Panc1 (cell line): Measurements from ENCODE around the gene CRYGN. TPM values are rescaled to one million over a fixed set of nuclear protein-coding genes. Genes with fewer than 3 reads are reported as not detected.

Source experiments
- ATAC-seq: fragments of 200-7000 bp; cut with Tn5 transposase; 2 replicates; pipeline ENCODE4 v1.9.1; 2020; ENCODE audit warnings: mild to moderate bottlenecking, moderate library complexity
- BruUV-seq: library from RNA; stranded (reverse); fragments of 400-500 nt; replicated peaks from 2 replicates; lab custom pipeline; 2021; lab: Mats Ljungman, UMichigan
- CTCF ChIA-PET: fragments of 300-600 bp; sonication (Branson Sonifier 250); formaldehyde crosslinking; loops from one replicate; lab custom pipeline; 2022; ENCODE audit warnings: antibody characterized with exemption; lab: Charles Lee
- POLR2A ChIA-PET: fragments of 300-600 bp; sonication (Branson Sonifier 250); formaldehyde crosslinking; loops from one replicate; lab custom pipeline; 2022; ENCODE audit warnings: antibody characterized with exemption; lab: Charles Lee
- DNase-seq: peaks from one replicate; pipeline ENCODE4 v3.0.0-alpha.2; 2010; ENCODE audit warnings: low read depth, low spot score
- H3K27ac ChIP-seq: 2 replicates; pipeline ENCODE4 v1.5.1; 2011; ENCODE audit warnings: mild to moderate bottlenecking, low read length, inconsistent platforms
- H3K27me3 ChIP-seq: fragments of 200-500 bp; sonication (Bioruptor generic); 2 replicates; pipeline ENCODE4 v1.6.0; 2014; ENCODE audit warnings: low read length, inconsistent platforms; ENCODE audit not compliant: control insufficient read depth, insufficient read depth
- H3K36me3 ChIP-seq: fragments of 200-500 bp; sonication (Bioruptor generic); 2 replicates; pipeline ENCODE4 v1.5.1; 2014; ENCODE audit warnings: inconsistent platforms, mild to moderate bottlenecking, low read length, moderate library complexity; ENCODE audit not compliant: control insufficient read depth, insufficient read depth
- H3K4me1 ChIP-seq: 2 replicates; pipeline ENCODE4 v1.5.1; 2011; ENCODE audit warnings: inconsistent platforms, mild to moderate bottlenecking, low read length, moderate library complexity; ENCODE audit not compliant: control insufficient read depth, insufficient read depth
- H3K4me3 ChIP-seq, 2 experiments: 2 replicates each; pipeline ENCODE4 v1.5.1; 2011 to 2012; ENCODE audit warnings: low read depth in 2 of 2, low read length in 2 of 2, mild to moderate bottlenecking in 2 of 2, inconsistent platforms in 1 of 2, moderate library complexity in 1 of 2
- H3K9me3 ChIP-seq: fragments of 200-500 bp; sonication (Bioruptor generic); 2 replicates; pipeline ENCODE4 v1.5.1; 2014; ENCODE audit warnings: low read depth, mild to moderate bottlenecking, inconsistent platforms, low read length, moderate library complexity; ENCODE audit not compliant: control insufficient read depth, insufficient read depth
- POLR2AphosphoS5 ChIP-seq: IDR thresholded peaks from 2 replicates; pipeline ENCODE4 v1.6.1; 2012; ENCODE audit warnings: mild to moderate bottlenecking, low read depth, low read length, moderate library complexity
- SIN3A ChIP-seq: IDR thresholded peaks from 2 replicates; pipeline ENCODE4 v1.6.1; 2012; ENCODE audit warnings: low read depth, mild to moderate bottlenecking, low read length, moderate library complexity, borderline replicate concordance; ENCODE audit not compliant: insufficient read depth
- TCF7L2 ChIP-seq: IDR thresholded peaks from 2 replicates; pipeline ENCODE4 v1.6.1; 2011; ENCODE audit warnings: mild to moderate bottlenecking, low read depth, low read length, inconsistent platforms
- in situ Hi-C: cut with HindIII; loops from 2 replicates; pipeline ENCODE4 v1.10.0; 2016; ENCODE audit warnings: low sequenced_read_pairs, low pct_unique_long_range_greater_than_20kb
- intact Hi-C: fragments of 100-400 bp; cut with micrococcal nuclease; formaldehyde crosslinking; loops from one replicate; pipeline ENCODE4 v1.10.0; 2022; ENCODE audit not compliant: unreplicated experiment
- total RNA-seq: library from RNA; stranded (reverse); gene quantifications from one replicate; pipeline ENCODE4 v1.2.1, GENCODE V29; 2021; ENCODE audit not compliant: unreplicated experiment
- TF ChIP-seq, protein P1 (sequence below): fragments of 450-650 bp; IDR thresholded peaks from 2 replicates; pipeline ENCODE4 v1.5.1; 2017; ENCODE audit warnings: mild to moderate bottlenecking
- TF ChIP-seq, protein P2 (sequence below), 2 experiments: IDR thresholded peaks; 2 replicates each; pipeline ENCODE4 v1.6.1; 2011 to 2012; ENCODE audit warnings: low read depth in 2 of 2, control low read depth in 1 of 2, low read length in 1 of 2, mild to moderate bottlenecking in 1 of 2, moderate library complexity in 1 of 2; ENCODE audit not compliant: insufficient read depth in 1 of 2

CRYGN gene
- total RNA-seq, 1 experiment from 2014 or later, result 0.74 TPM

DNA sequence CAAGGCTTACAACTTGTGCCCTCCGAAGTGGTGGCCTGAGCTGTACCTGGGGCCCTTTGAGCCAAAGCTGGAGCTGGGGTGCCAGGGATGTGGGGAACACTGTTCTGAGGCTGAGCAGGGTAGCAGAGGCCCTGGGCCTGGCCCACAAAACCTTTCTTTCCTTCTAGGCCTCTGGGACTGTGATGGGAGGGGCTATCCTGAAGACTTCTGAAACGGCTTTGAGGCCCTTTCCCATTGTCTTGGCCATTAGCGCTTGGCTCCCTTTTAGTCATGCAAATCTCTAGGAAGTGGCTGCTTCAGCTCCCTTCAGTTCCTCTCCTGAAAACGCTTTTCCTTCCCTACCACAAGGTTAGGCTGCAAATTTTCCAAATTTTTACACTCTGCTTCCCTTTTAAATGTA is 16.8 kb upstream of the CRYGN start:
- BruUV-seq, result no TSS peak
- Histone ChIP-seq H3K27me3 (no peaks in the 10 kb centered on the region), H3K36me3 (no peaks in the 10 kb centered on the region), H3K27ac (peak overlapping the region; percentile 98), H3K4me3 (no peak overlapping the region), H3K4me1 (peaks cover 46% of the 10 kb centered on the region), H3K9me3 (no peaks in the 10 kb centered on the region)
- in situ Hi-C loops, result no loop called here
- intact Hi-C loops, result loop anchor here (10.0 kb wide), 1 partner anchor 298 kb away; no protein-coding TSS in a partner anchor
- CTCF ChIA-PET, result interaction anchor here (0.6 kb wide), 1 partner anchor 51 kb away, joined by 4 read pairs; no protein-coding TSS in a partner anchor
- ATAC-seq (no peak), DNase-seq (no peak)
- no peak for TF ChIP-seq TCF7L2
- TF ChIP-seq, protein P1, sequence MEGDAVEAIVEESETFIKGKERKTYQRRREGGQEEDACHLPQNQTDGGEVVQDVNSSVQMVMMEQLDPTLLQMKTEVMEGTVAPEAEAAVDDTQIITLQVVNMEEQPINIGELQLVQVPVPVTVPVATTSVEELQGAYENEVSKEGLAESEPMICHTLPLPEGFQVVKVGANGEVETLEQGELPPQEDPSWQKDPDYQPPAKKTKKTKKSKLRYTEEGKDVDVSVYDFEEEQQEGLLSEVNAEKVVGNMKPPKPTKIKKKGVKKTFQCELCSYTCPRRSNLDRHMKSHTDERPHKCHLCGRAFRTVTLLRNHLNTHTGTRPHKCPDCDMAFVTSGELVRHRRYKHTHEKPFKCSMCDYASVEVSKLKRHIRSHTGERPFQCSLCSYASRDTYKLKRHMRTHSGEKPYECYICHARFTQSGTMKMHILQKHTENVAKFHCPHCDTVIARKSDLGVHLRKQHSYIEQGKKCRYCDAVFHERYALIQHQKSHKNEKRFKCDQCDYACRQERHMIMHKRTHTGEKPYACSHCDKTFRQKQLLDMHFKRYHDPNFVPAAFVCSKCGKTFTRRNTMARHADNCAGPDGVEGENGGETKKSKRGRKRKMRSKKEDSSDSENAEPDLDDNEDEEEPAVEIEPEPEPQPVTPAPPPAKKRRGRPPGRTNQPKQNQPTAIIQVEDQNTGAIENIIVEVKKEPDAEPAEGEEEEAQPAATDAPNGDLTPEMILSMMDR, result no peak
- TF ChIP-seq, protein P2, sequence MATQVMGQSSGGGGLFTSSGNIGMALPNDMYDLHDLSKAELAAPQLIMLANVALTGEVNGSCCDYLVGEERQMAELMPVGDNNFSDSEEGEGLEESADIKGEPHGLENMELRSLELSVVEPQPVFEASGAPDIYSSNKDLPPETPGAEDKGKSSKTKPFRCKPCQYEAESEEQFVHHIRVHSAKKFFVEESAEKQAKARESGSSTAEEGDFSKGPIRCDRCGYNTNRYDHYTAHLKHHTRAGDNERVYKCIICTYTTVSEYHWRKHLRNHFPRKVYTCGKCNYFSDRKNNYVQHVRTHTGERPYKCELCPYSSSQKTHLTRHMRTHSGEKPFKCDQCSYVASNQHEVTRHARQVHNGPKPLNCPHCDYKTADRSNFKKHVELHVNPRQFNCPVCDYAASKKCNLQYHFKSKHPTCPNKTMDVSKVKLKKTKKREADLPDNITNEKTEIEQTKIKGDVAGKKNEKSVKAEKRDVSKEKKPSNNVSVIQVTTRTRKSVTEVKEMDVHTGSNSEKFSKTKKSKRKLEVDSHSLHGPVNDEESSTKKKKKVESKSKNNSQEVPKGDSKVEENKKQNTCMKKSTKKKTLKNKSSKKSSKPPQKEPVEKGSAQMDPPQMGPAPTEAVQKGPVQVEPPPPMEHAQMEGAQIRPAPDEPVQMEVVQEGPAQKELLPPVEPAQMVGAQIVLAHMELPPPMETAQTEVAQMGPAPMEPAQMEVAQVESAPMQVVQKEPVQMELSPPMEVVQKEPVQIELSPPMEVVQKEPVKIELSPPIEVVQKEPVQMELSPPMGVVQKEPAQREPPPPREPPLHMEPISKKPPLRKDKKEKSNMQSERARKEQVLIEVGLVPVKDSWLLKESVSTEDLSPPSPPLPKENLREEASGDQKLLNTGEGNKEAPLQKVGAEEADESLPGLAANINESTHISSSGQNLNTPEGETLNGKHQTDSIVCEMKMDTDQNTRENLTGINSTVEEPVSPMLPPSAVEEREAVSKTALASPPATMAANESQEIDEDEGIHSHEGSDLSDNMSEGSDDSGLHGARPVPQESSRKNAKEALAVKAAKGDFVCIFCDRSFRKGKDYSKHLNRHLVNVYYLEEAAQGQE (IDR thresholded peaks at IDR 0.05; ENCODE audit: insufficient read depth in 1 of 2, low read depth in 2 of 2, low read length in 1 of 2), result no peak
- no peak for TF ChIP-seq POLR2AphosphoS5
- no peak for TF ChIP-seq SIN3A
- POLR2A ChIA-PET, result no interaction called here

DNA sequence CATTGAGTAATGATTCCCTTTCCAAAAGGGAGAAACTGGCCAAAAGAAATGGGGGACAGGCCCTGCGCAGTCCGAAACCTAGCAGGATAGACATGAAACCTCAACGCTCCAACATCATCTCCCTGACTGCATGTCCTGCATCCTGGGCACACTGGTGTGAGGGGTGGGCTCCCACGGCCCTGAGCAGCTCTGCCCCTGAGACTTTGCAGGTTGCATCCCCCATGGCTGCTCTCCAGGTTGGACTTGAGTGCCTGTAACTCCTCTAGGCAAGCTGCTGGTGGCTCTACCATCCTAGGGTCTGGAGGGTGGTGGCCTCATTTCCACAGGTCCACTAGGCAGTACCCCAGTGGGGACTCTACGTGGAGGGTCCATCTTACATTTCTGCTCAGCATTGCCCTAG is 16.3 kb upstream of the CRYGN start:
- peak overlapping the region; percentile 98 for H3K27ac ChIP-seq
- peaks cover 42% of the 10 kb centered on the region for H3K4me1 ChIP-seq
- ChIA-PET CTCF (interaction anchor here (0.6 kb wide), 1 partner anchor 52 kb away, joined by 4 read pairs; no protein-coding TSS in a partner anchor), POLR2A (no interaction called here)
- intact Hi-C loops, result loop anchor here (10.0 kb wide), 1 partner anchor 299 kb away; no protein-coding TSS in a partner anchor
- BruUV-seq, result no TSS peak
- in situ Hi-C loops, result no loop called here
- TF ChIP-seq TCF7L2, result no peak
- TF ChIP-seq, protein P2 (IDR thresholded peaks at IDR 0.05; ENCODE audit: insufficient read depth in 1 of 2, low read depth in 2 of 2, low read length in 1 of 2), result no peak
- TF ChIP-seq POLR2AphosphoS5, result no peak
- TF ChIP-seq, protein P1, result no peak
- TF ChIP-seq SIN3A, result no peak
- no peaks in the 10 kb centered on the region for H3K27me3 ChIP-seq
- H3K4me3 ChIP-seq, result no peak overlapping the region
- H3K36me3 ChIP-seq, result no peaks in the 10 kb centered on the region
- no peaks in the 10 kb centered on the region for H3K9me3 ChIP-seq
- DNase-seq (no peak), ATAC-seq (no peak)
